Uterus (tissue), 4 donors: Measurements from ENCODE around the gene AQP1. TPM values are rescaled to one million over a fixed set of nuclear protein-coding genes. Genes with fewer than 3 reads are reported as not detected.

Source experiments
- DNase-seq, 2 donors: peaks; one replicate each; pipeline ENCODE4 v3.0.0-alpha.2; 2019 to 2020
- H3K27ac ChIP-seq, 2 donors: fragments of 200-600 bp; sonication (generic); 1 replicate in 1 of 2; 2 replicates in 1 of 2; pipeline ENCODE4 v1.5.1; 2016 to 2018
- H3K27me3 ChIP-seq, 2 donors: fragments of 200-600 bp; sonication (generic); one replicate each; pipeline ENCODE4 v1.5.1; 2018 to 2019; ENCODE audit warnings: control low read depth in 1 of 2
- H3K36me3 ChIP-seq, 2 donors: fragments of 200-600 bp; sonication (generic); one replicate each; pipeline ENCODE4 v1.5.1; 2019; ENCODE audit warnings: control low read depth in 1 of 2
- H3K4me1 ChIP-seq, 2 donors: fragments of 200-600 bp; sonication (generic); one replicate each; pipeline ENCODE4 v1.5.1; 2018 to 2019; ENCODE audit warnings: control low read depth in 1 of 2
- H3K4me3 ChIP-seq, 2 donors: fragments of 200-600 bp; sonication (generic); 1 replicate in 1 of 2; 2 replicates in 1 of 2; pipeline ENCODE4 v1.5.1; 2018 to 2019; ENCODE audit warnings: mild to moderate bottlenecking in 1 of 2
- H3K9me3 ChIP-seq, 2 donors: fragments of 200-600 bp; sonication (generic); one replicate each; pipeline ENCODE4 v1.5.1; 2019; ENCODE audit warnings: control low read depth in 1 of 2
- CTCF ChIP-seq, 4 experiments: fragments of 200-600 bp in 2 of 4; fragments of 450-650 bp in 2 of 4; sonication (generic) in 2 of 4; IDR thresholded peaks; one replicate each; pipeline ENCODE4 v1.5.1; 2016 to 2019; ENCODE audit warnings: antibody characterized with exemption in 4 of 4, mild to moderate bottlenecking in 2 of 4, moderate library complexity in 1 of 4
- POLR2A ChIP-seq, 2 donors: fragments of 450-650 bp; IDR thresholded peaks; one replicate each; pipeline ENCODE4 v1.6.1; 2016; ENCODE audit warnings: antibody characterized with exemption in 2 of 2, mild to moderate bottlenecking in 1 of 2, moderate library complexity in 1 of 2
- intact Hi-C: fragments of 100-400 bp; cut with DNase I; formaldehyde crosslinking; loops from one replicate; pipeline ENCODE4 v1.15.1; 2023; ENCODE audit warnings: low total_unique reads
- total RNA-seq, 4 donors: library from RNA; depleted of rRNA in 3 of 4; stranded (reverse); fragments of >200 nt in 3 of 4; gene quantifications; one replicate each; pipeline versions ENCODE4 v1.1.0 to v1.2.4, GENCODE V29; 2014 to 2023
- donor health status: DM: yes; HTN: yes; CAD: no.

Gene AQP1
- total RNA-seq, 4 donors from 2014 or later, result 69.6 to 477 (median 370) TPM

- no peaks in the 10 kb centered on the region for H3K4me1 ChIP-seq
- DNase-seq, result no peak
- TF ChIP-seq POLR2A (IDR thresholded peaks at IDR 0.05), result no peak
- TF ChIP-seq CTCF (IDR thresholded peaks at IDR 0.05), result no peak
- no peaks in the 10 kb centered on the region for H3K9me3 ChIP-seq
- no peak overlapping the region for H3K27ac ChIP-seq
- no peaks in the 10 kb centered on the region for H3K27me3 ChIP-seq
- intact Hi-C loops, result loop anchor here (10.0 kb wide), 1 partner anchor 168 kb away; no protein-coding TSS in a partner anchor
- no peak overlapping the region for H3K4me3 ChIP-seq
- no peaks in the 10 kb centered on the region for H3K36me3 ChIP-seq
Measured at GRCh38 chr7:30973292-30973691, 61.6 kb downstream of the AQP1 start.

GRCh38 chr7:30973791-30974604 is 62.3 kb downstream of the AQP1 start:
- Histone ChIP-seq H3K27ac (no peak overlapping the region), H3K4me3 (no peak overlapping the region), H3K27me3 (no peaks in the 10 kb centered on the region), H3K4me1 (no peaks in the 10 kb centered on the region), H3K9me3 (no peaks in the 10 kb centered on the region), H3K36me3 (no peaks in the 10 kb centered on the region)
- TF ChIP-seq CTCF (IDR thresholded peaks at IDR 0.05), result no peak
- no peak for TF ChIP-seq POLR2A (IDR thresholded peaks at IDR 0.05)
- intact Hi-C loops, result loop anchor here (10.0 kb wide), 1 partner anchor 169 kb away; no protein-coding TSS in a partner anchor
- DNase-seq, result no peak

- intact Hi-C loops, result loop anchor here (10.0 kb wide), 1 partner anchor 170 kb away; no protein-coding TSS in a partner anchor
- Histone ChIP-seq H3K4me3 (no peak overlapping the region), H3K36me3 (no peaks in the 10 kb centered on the region), H3K4me1 (no peaks in the 10 kb centered on the region), H3K27me3 (no peaks in the 10 kb centered on the region), H3K27ac (no peak overlapping the region), H3K9me3 (no peaks in the 10 kb centered on the region)
- TF ChIP-seq POLR2A (IDR thresholded peaks at IDR 0.05) (no peak), CTCF (IDR thresholded peaks at IDR 0.05) (peak; percentile 35 to 57 (median 48))
- DNase-seq, result peak in 1 of 2 donors; percentile 33
Measured at GRCh38 chr7:30974605-30975255, 63.1 kb downstream of the AQP1 start.

Other genes with a start within 250 kb of the AQP1 start
- under 1 TPM in 1 of 4 donors, not detected in 3; 0.27 TPM for gene CRHR2, start 229.4 kb upstream of the AQP1 start, total RNA-seq
- 10 to 100 TPM in 3 of 4 donors, 1 to 10 TPM in 1; 6.5 to 29.2 (median 20.0) TPM for gene INMT, start 159.7 kb upstream of the AQP1 start, total RNA-seq
- 10 to 100 TPM; 14.7 to 23.8 (median 16.9) TPM for gene MINDY4, start 140.4 kb upstream of the AQP1 start, total RNA-seq
- not detected for gene GHRHR, start 52.1 kb downstream of the AQP1 start, total RNA-seq
- gene ADCYAP1R1, start 140.5 kb downstream of the AQP1 start, total RNA-seq, result 10 to 100 TPM in 1 of 4 donors, 1 to 10 TPM in 3; 3.1 to 22.0 (median 6.7) TPM